CD4-positive, alpha-beta T cell treated with Interleukin-6 for 4 hours (primary cell): ENCODE data around the gene SP9.

Source experiments
- DNase-seq: peaks from one replicate; pipeline ENCODE4 v3.0.0-alpha.2; 2020; ENCODE audit warnings: mixed read lengths

SP9 gene

GRCh38 chr2:174334781-174335251 is at the start of gene SP9:
Gene SP9, plus strand, starts transcription at chr2:174334954. Its CDS starts 139 bp downstream, at chr2:174335093.
- peak; percentile 36 for DNase-seq

GRCh38 chr2:174286172-174286571 is 48.6 kb upstream of the SP9 start:
- DNase-seq = no peak

DNA sequence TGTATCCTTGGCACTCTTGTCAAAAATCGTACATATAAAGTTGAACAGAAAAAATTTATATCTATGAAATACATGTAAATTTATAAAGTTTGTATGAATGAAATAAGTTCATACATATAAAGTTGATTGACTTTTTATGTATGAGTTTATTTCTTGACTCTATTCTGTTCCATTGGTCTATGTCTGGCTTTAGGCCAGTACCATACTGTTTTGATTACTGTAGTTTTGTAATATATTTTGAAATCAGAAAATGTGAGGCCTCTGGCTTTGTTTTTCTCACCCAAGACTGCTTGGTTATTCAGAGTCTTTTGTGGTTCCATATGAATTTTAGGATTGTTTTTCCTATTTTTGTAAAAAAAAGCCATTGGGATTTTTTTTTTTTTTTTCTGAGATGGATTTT is 41.8 kb upstream of the SP9 start:
- no peak for DNase-seq

- no peak for DNase-seq
These were observed 34.6 kb upstream of the SP9 start for GRCh38 chr2:174300114-174300513.

GRCh38 chr2:174312581-174313234 is 22.0 kb upstream of the SP9 start:
- DNase-seq = no peak

- DNase-seq = no peak
These were observed 12.6 kb upstream of the SP9 start for GRCh38 chr2:174322149-174322548.

DNA sequence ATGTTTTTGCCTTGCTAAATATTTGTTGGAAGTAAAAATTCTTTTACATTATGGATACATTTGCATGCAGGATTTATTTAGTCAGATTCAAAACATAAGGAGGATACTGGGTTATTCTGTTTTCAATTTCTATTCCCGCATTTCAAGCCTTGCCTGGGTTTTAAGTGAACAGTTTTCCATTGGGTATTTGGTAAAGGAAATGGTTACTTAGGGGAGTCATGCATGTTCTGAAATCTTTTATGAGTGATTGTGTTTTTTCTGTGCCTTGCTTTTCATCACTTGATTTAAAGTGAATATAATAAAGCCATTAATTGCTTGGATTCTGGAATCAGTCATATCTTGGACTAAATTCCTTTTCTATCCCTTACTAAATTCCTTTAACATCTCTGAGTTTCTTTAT is 12.0 kb upstream of the SP9 start:
- no peak for DNase-seq

DNA sequence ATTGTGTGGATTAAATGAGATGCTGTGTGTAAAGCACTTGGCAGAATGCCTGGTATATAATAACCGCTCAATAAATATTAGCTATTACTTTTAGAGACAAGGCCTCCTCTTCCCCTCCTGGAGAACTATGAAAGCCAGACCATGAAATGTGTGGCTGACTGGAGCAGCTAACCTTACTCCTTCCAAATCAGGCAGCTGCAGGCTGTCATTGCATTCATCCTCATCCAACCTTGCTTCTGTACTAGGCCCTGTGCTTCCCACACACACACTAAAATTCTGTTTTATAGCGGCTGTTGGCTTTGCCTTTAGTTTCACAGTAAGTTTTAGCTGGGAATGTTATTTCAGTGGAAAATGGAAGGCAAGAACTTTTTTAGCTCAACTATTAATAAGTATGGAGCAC is 10.2 kb upstream of the SP9 start:
- no peak for DNase-seq

GRCh38 chr2:174325373-174326160 is 9.2 kb upstream of the SP9 start:
- no peak for DNase-seq

- DNase-seq = peak; percentile 41
These were observed 8.4 kb upstream of the SP9 start for GRCh38 chr2:174326161-174327020.

DNA sequence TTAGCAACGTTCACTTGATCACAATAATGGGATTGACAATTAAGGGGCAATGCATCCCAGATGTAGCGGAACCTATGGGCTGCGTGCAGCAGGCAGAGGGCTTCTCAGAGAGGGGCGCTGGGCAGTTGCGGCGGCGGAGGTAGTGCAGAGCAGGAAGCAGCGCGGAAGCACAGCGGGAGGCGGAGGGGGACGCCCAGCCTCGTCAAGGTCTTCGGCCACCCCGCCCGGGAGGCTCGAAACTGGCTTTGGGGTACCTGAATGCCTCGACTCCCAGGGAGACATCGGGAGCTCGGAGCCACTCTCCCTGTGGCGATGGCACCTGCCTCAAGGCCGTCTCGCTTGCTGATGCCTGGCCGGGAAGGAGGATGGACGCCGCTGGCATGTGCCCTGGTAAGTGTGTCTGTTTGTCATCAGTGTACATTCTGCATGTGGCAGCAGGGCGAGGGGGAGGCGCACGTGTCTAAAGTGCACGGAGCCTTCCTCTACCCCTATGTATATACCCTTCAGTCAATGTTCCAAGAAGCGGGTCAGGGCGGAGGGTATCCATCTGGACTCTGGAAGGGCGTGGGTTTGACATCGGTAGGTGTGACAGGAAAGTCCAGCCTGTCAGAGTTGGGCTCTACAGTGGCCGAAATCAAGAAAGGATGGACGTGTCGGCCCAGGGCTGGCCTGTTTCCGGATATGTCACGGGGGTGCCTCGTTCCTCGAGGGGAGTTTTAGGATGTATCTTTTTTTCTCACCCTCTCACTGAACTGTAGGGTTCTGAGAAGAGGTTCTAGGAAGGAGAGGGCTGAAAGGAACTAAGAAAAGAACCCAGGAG is 7.5 kb upstream of the SP9 start:
- peak; percentile 28 for DNase-seq

DNA sequence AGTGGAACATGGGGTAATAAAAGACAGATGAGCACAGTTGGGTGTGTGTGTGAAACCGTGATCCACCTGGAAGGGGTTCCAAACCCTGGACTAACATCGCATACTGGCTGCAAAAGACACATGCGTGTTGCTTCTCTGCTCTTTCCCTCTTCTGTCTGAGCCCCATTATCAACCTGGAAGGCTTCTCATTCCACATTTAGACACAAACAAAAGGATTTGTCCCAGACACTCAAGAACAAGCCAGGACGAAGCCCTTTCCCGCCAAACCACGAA is 7.0 kb upstream of the SP9 start:
- DNase-seq = no peak

- DNase-seq = no peak
These were observed 6.4 kb upstream of the SP9 start for GRCh38 chr2:174328114-174328960.

DNA sequence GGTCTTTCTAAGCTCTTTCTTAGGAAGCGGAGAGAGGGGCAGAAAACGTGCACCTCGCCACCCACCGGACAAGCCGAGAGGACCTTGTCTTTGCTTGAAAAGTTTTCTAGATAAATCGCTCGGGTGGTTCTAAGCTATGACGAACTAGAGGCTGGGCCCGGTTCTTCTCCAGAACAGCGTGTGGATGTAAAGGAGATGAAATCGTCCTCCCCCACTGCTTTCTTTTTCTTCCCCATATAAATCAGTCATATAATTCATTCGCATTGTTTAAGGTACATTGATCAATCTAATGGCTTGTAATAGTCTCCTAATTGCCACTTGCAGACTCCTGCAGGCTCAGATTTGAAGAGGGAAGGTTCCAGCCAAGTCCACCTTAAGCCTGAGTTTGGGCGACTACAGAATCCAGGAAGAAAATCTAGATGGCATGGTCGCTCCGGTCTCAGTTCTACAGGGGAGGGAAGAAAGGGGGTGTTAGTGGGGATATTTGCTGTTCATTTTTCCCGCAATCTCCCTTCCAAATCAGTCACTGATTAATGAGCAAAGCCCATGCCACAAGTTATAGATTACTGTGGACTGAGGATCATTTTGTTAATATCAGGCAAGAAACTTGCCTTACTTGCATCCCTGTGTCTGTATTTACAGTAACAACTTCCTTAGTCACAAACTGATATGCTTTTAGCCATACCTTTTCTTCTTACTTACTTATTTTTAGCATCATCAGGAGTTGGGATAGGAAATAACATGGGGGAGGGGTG is 5.6 kb upstream of the SP9 start:
- no peak for DNase-seq

- no peak for DNase-seq
These were observed 3.7 kb upstream of the SP9 start for GRCh38 chr2:174330945-174331594.

GRCh38 chr2:174331595-174332216 is 3.0 kb upstream of the SP9 start:
- no peak for DNase-seq

DNA sequence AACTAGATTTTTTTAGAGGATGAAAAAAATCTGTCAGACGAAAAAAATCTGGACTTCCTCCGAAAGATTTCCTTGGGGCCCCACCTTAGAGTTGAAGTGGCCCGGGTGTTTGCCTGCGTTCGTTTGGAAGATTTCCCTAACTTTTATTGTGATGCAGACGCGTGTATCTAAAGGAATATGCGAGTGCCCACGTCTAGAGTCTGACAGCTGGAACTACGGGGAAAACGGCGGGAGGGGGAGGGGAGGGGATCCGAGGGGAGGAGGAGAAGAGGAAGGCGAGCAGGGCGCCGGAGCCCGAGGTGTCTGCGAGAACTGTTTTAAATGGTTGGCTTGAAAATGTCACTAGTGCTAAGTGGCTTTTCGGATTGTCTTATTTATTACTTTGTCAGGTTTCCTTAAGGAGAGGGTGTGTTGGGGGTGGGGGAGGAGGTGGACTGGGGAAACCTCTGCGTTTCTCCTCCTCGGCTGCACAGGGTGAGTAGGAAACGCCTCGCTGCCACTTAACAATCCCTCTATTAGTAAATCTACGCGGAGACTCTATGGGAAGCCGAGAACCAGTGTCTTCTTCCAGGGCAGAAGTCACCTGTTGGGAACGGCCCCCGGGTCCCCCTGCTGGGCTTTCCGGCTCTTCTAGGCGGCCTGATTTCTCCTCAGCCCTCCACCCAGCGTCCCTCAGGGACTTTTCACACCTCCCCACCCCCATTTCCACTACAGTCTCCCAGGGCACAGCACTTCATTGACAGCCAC is 2.4 kb upstream of the SP9 start:
- DNase-seq = no peak

DNA sequence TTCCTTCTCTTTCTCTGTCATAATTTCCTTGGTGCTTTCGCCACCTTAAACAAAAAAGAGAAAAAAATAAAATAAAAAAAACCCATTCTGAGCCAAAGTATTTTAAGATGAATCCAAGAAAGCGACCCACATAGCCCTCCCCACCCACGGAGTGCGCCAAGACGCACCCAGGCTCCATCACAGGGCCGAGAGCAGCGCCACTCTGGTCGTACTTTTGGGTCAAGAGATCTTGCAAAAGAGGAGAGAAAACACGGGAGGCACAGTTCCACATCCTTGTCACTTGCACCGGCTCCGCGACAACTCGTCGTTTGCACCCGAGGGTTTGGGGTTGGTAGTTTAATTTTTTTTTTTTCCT is 1.8 kb upstream of the SP9 start:
- no peak for DNase-seq
